ENCODE results near the gene SHLD1.
"Not testable (repeated sequence)": the region's sequence is repeated elsewhere in the genome, so short reads cannot be mapped to it uniquely, and the experiment has no call there.

The SHLD1 gene

DNA sequence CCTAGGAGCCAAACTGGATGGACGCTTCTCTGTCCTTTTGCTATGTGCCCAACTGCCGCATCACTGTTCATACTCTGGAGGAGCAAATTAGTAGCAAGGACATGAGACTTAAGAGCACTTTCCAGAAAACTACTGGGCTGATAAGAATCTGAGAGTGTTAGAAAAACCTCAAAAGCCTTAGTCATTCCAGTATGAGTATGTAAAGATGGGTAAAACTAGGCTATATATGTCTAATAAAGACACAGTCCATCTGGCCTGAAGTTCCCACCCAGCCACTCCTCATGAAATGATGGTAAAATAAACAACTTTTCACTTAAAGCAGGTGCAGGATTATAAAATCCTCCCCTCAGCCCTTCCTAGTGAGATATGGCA, 30.6 kb downstream of the SHLD1 start:
- no peak for DNase-seq (ENCODE audit: low read depth in 1 of 2, low spot score in 1 of 2)

DNA sequence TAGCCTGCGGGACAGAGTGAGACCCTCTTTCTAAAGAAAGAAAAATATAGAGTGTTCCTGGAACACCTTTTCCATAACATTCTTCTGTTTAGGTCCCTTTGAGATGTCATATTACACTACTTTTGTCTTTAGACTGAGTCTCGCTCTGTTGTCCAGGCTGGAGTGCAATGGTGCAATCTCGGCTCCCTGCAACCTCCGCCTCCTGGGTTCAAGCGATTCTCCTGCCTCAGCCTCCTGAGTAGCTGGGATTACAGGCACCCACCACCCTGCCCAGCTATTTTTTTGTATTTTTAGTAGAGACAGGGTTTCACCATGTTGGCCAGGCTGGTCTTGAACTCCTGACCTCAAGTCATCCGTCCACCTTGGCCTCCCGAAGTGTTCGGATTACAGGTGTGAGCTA, 31.2 kb downstream of the SHLD1 start:
- not testable (repeated sequence) for DNase-seq (ENCODE audit: low read depth in 1 of 2, low spot score in 1 of 2)

DNA sequence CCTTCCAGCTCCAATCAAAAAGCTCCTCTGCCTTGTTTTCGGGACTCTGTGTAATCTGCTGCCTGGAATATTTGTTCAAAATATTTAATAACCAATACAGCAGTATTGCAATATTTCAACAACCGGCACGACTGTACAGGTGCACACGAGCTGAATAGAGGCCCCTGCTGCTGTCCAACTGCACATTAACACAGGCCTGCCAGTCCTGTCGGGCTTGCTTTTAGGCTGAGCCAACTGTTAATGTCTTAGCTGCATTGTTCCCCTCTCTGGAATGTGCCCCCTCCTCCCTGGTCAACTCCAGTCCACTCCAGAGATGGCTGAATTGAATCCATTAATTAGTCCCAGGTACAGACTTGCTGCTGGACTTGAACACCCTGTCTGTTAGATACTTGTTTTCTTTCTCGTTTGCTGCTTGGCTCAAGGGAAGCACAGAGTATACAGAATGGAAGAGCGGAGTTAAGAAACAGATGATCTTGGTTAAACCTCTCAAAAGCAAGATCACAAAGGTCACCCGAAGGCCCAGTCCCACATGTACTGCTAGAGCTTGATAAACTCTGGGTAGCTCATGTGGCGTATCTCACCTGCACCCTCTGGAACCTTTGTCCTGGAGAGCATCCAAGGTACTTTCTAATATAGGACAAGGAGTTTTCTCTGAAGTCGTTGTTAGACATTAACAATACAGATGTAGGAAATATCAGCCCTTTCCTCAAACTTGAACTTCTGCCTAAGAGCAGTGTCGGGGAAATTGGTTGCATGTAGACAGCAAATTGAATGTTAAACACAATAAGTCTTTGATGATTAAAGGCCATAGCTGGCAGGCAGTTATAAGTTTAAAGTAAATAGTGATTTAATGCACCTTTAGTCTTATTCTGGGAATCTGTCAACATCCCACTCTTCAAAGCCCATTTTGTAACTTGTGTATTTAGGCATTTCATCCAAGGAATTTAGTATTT, 31.9 kb downstream of the SHLD1 start:
- no peak for DNase-seq (ENCODE audit: low read depth in 1 of 2, low spot score in 1 of 2)

DNA sequence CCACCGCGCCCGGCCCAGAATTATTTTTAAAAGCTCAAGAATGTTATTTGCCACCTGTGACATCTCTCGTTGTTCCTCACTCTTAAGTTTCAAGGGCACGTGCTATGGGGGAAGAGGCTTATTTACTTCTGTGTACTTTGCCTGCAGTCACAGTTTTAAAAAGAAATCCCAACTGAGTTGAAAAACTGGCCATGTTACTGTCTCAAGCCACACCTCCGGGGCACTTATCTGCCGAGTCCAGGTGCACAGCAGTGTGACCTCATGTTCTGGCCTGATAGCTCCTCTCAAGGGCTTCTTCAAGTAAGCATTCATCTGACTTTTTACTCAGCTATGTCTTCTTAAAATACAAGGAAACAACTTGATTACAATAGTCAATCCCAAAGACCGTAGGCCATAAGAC, 34.5 kb downstream of the SHLD1 start:
- DNase-seq (ENCODE audit: low read depth in 1 of 2, low spot score in 1 of 2), result no peak

DNA sequence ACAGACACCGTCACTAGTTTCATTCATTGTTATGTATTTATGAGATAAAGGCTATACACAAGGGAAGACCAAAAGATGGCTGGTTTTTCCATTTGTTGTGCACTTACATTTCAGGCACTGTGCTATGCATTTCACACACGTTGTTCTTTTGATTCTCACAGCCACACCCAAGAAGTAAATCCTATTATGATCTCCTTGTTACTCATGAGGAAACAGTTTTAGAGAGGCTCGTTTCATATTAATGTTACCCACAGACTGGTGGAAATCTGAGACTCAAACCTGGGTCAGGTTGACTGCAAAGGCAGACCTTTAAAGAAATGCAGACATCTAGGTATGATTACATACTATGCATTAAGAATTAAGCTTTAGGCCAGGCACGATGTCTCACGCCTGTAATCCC, 34.9 kb downstream of the SHLD1 start:
- no peak for DNase-seq (ENCODE audit: low read depth in 1 of 2, low spot score in 1 of 2)

DNA sequence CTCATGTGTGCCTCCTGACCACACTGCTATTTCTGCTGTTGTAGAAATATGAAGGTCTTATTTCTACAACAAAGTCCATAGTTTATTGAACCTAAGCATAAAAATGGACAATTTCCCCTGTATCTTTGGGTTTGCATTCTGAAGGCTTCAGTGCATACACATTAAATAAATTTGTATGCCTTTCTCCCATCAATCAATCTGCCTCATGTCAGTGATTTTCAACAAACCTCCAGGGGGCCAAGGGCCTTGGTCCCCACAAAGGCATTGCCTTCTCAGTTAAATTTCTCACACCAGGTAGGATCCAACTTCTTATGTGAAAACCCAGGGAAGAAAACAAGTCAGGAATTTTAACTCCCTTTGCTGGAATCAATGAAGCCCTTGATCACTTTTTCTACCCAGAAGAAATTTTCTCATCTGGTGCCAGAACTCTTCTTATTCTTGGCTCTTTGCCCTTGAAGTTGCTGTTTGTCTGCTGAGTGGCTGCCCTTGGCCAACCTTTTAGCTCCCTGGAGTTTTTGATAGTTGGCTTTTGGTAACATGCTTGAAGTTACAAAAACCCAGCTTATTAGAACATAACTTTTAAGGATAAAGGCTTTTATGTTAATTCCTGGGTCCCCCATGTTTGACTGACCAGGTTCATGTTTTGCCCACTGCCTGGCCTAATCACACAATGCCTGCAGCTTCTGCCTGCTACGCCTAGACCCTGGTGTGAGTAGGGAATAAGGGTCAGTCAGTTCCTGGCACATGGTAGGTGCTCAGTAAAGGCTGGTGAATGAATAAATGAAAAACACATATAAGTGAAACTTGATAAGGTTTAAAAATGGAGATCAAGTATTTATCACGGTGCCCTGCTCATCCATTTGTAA, 37.0 kb downstream of the SHLD1 start:
- no peak for DNase-seq (ENCODE audit: low read depth in 1 of 2, low spot score in 1 of 2)

DNA sequence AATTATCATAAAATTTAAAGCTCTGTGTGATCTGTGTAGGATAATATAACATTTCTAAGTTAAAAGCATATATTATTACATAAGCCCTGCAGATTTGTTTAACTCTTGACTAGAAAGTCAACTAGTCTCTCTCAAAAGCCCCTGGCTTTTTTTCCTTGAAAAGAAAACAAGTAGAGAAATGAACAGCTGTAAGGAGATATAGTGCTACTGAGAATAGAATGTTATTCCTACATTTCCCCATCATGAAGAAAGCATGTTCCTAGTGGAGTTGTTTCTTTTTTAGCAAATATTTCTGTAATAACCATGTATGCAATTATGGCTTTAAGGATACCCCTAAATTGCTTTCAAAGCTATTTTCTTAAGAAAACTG, 37.6 kb downstream of the SHLD1 start:
- no peak for DNase-seq (ENCODE audit: low read depth in 1 of 2, low spot score in 1 of 2)

DNA sequence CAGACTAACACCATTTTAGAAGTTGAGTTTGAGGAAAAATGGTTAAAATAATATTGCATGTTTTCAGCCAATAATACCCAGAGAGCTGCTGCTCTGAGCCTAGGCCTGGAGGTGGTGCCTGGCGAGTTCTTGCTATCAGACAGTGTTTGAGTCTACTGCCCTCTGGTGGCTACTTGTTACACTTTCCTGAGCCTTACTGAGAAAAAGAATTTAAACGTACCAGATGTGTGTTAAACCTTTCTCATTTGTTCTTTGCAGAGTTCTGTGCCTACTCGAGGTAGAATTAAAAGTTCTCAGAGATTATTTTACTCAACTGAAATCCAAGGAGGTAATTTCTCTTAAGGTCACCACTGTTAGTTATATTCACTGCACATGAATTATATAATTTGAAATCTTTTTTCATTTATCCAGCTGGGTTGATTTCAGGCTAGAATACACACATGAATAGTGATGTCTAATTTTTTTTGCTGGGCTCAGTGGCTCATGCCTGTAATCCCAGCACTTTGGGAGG, 38.2 kb downstream of the SHLD1 start:
- peak; percentile 22 to 87 for DNase-seq (ENCODE audit: low read depth in 1 of 2, low spot score in 1 of 2)

DNA sequence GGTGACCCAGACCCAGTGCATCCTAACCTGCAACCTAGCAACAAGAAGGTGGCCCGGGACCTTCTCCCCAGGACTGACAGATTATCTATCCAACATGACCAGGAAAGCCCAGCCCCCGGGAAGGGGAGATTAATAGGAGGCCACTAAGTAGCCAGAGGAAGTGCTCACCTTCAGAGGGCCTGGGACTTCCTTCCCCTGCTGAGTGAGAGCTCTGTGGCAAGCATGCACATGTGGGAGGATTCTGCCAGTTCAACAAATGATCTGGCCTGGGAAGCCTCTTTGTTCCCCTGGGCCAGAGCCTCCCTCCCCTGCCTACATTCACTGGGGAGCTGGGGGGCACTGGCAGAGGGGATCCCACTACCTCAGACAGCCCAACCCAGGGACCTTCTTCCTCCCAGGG, 39.6 kb downstream of the SHLD1 start:
- DNase-seq (ENCODE audit: low read depth in 1 of 2, low spot score in 1 of 2), result no peak

DNA sequence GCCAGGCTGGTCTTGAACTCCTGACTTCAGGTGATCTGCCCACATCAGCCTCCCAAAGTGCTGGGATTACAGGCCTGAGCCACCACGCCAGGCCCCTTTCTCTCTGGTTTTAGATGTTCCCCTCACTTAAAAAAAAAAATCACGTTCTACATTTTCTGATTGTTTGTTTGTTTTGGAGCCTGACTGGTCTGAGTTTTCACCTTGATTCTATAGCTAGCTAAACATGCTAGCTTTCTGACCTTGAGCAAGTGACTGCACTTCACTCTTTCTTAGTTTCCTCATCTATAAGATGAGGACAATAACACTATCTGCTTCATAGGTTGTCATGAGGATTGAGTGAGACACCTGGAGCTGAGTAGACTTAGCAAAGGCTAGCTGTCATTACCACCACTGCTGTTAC, 43.7 kb downstream of the SHLD1 start:
- no peak for DNase-seq (ENCODE audit: low read depth in 1 of 2, low spot score in 1 of 2)

DNA sequence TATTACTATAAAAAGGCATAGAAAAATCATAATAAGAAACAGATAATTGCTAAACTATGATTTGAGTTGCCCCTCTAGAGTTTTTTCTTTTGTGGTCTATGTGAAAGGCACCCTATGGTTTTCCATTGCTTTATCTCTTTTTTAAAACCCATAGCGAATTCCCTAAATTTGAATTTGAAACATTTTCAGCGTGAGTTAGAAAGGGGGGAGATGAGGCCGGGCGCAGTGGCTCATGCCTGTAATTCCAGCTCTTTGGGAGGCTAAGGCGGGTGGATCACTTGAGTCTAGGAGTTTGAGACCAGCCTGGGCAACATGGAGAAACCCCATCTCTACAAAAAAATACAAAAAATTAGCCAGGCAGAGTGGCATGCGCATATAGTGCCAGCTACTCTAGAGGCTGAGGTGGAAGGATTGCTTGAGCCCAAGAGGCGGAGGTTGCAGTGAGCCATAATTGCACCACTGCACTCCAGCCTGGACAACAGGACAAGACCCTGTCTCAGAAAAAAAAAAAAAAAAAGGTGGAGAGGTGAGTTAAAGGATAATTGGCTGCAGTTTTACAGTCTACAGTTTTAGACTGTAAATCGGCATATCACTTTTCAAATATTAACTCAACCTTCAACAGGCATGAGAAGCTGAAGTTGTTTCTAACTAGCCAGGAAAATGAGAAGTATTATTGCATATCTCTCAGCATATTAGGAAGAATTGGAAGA, 46.3 kb downstream of the SHLD1 start:
- no peak for DNase-seq (ENCODE audit: low read depth in 1 of 2, low spot score in 1 of 2)

DNA sequence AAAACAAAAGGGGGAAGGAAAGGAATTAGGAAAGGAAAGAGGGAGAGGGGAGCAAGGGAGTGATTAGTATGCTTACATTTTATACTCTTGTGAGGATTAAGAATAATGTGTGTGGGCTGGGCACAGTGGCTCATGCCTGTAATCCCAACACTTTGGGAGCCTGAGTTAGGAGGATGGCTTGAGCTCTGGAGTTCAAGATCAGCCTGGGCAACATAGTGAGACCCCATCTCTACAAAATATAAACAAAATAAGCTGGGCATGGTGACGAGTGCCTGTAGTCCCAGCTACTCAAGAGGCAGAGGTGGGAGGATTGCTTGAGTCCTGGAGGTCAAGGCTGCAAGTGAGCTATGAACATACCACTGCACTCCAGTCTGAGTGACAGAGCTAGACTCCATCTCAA, 47.0 kb downstream of the SHLD1 start:
- DNase-seq (ENCODE audit: low read depth in 1 of 2, low spot score in 1 of 2), result no peak

DNA sequence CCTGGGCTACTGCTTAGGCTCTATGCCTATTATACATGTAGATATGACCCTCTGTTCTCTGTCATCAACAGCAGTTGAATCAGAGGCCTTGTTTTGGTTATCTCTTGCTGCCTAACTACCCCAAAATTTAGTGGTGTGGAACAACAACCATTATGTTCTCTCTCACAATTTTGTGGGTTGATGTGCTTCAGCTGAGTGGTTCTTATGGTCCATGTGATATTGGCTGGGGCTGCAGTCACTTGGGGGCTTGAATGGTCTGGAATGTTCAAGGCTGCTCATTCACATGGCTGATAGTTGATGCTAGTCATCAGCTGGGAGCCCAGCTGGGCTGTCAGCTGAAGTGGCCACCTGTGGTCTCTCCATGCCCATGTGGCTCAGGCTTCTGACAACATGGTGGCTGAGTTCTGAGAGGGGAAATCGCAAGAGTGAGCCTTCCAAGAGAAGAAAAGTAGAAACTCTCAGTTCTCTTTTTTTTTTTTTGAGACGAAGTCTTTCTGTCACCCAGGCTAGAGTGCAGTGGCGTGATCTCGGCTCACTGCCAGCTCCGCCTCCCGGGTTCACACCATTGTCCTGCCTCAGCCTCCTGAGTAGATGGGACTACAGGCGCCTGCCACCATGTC, 47.8 kb downstream of the SHLD1 start:
- no peak for DNase-seq (ENCODE audit: low read depth in 1 of 2, low spot score in 1 of 2)

DNA sequence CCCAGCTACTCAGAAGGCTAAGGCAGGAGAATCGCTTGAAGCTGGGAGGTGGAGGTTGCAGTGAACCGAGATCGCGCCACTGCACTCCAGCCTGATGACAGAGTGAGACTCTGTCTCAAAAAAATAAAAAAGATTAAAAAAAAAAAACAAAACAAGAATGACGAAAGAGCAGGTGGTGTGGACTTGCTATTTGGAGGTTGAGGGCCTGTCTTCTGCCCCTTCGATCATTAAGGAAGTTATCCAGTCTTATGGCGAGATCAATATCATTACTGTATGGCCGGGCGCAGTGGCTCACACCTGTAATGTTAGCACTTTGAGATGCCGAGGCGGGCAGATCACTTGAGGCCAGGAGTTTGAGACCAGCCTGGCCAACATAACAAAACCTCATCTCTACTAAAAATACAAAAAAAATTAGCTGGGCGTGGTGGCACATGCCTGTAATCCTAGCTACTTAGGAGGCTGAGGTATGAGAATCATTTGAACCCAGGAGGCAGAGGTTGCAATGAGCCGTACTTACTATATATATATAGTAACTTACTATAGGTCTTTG, 53.6 kb downstream of the SHLD1 start:
- DNase-seq (ENCODE audit: low read depth in 1 of 2, low spot score in 1 of 2), result not testable (repeated sequence)

DNA sequence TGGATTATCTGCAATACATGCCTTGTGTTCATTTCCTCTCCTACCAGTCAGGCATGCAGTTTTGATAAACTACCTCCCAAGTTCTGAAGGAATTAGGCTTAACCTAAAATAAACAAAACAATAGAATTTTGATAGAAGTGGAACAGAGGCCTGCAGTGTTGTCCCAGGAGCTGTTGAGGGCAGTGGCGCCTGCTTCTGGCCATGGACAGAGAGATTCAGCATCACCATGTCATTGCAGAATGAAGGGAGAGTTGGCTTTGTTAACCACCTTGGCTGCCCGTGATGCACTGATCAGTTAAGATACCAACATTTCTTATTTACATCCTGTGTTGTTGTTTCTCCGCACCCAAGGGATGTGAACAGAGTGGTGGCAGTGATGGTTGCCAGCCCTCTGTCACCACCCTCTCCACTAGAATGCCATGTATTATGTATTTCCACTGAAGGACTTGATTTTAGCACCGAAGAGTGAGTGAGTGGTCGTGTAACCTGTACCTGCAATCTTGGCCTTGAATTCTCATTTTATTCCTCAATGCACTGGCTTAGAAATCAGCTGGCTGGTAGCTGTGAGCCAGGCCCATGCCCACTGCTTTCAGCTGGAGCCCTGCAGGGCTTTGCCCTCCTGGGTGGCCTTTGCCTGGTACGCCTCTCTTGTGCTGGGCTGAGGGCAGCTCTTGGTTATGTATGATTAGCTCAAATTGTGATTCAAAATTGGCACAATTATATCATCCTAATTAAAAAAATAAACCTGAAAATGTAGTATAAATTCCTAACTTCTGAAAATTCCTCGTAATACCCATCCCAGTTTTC, 56.5 kb downstream of the SHLD1 start:
- DNase-seq (ENCODE audit: low read depth in 1 of 2, low spot score in 1 of 2), result no peak

DNA sequence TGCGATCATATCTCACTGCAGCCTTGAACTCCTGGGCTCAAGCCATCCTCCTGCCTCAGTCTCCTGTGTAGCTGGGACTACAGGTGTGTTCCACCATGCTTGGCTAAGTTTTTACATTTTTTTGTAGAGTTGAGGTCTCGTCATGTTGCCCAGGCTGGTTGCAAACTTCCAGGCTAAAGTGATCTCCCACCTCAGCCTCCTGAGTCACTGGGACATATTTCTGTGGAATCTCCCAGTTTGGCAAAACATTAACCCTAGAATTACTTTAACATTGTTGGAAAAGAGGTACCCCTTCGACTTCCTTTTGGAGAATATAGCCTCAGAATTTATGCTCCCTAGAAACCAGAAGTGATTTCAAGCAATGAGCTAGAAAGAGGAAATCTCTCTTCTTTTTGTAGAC, 57.2 kb downstream of the SHLD1 start:
- DNase-seq (ENCODE audit: low read depth in 1 of 2, low spot score in 1 of 2), result no peak

DNA sequence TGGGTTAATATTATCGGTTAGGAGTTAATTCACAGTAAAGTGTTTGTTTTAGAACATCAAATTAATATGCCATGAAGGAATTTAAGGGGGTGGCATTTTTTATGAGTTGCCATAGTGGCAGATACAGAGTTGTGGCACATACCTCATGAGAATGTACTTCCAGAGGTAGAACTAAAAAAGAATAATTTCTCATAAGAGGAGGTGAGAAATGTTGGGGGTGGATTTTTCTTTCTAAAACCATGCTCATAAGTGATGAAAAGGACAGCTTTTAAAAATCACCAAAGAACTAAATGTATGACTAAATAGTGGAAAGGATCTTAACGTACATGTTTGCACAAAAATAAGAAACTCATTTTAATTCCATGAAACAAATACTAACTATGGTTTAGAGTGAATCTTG, 58.7 kb downstream of the SHLD1 start:
- DNase-seq (ENCODE audit: low read depth in 1 of 2, low spot score in 1 of 2), result no peak

DNA sequence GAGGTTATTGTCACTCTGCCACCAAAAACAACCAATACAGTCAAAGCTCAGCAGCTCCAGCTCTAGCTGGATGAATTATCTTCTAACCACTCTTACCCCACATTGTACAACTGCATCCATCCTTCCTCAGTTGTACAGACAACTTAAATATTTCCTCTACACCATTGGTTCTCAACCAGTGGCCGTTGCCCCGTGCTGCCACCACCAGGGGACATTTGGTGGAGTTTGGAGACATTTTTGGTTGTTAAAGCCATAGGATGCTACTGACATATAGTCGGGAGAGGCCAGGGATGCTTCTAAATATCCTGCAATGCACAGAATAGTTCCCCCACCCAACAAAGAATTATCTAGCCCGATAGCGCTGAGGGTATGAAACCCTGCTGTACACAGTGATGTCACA, 59.3 kb downstream of the SHLD1 start:
- no peak for DNase-seq (ENCODE audit: low read depth in 1 of 2, low spot score in 1 of 2)

DNA sequence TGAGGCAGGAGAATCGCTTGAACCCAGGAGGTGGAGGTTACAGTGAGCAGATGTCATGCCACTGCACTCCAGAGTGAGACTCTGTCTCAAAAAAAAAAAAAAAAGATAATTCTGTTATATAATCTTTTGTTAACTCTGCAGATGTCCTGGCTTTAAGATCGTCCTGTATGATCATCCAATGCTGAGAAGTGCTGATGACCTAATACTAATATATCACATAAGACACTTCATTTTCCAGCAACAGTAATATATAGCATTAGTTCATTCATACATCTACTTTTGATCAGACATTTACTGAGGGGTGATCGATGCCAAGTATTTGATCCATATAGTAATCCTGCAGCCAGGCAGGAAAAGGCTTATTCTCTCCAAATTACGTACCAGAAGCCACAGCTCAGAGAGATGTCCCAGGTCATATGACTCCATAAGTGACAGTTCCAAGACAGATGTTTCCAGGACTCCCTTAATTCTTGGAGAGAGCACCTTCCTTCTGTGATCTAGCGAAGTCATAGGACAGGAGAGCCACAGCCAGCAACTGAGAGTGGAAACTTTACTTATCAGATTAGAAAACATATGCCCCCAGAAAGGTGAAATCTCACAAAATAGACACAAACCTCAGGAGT, 60.7 kb downstream of the SHLD1 start:
- no peak for DNase-seq (ENCODE audit: low read depth in 1 of 2, low spot score in 1 of 2)

All from activated CD4-positive, alpha-beta T cell treated with anti-CD3 and anti-CD28 coated beads, Interleukin-2, amount 50 U/mL, for 24 hours (primary cell).